Stomach (tissue), 9 donors: Measurements from ENCODE around the gene SORCS2. TPM values are rescaled to one million over a fixed set of nuclear protein-coding genes. Genes with fewer than 3 reads are reported as not detected.

Experiments
- DNase-seq, 2 donors: peaks; one replicate each; pipeline versions ENCODE4 v3.0.0 to v3.0.0-alpha.2; 2013 to 2019
- H3K27ac ChIP-seq, 5 donors: fragments of 200-600 bp in 4 of 5; sonication (generic) in 4 of 5; one replicate each; pipeline ENCODE4 v1.5.1; 2013 to 2019; ENCODE audit warnings: mild to moderate bottlenecking in 1 of 5, moderate library complexity in 1 of 5
- H3K27me3 ChIP-seq, 3 donors: fragments of 200-600 bp; sonication (generic); one replicate each; pipeline ENCODE4 v1.5.1; 2017 to 2019; ENCODE audit warnings: mixed run types in 1 of 3
- H3K36me3 ChIP-seq, 4 donors: fragments of 200-600 bp; sonication (generic); 1 replicate in 3 of 4; 2 replicates in 1 of 4; pipeline ENCODE4 v1.5.1; 2016 to 2019
- H3K4me1 ChIP-seq, 4 donors: fragments of 200-600 bp; sonication (generic); one replicate each; pipeline ENCODE4 v1.5.1; 2016 to 2019
- H3K4me3 ChIP-seq, 4 donors: fragments of 200-600 bp; sonication (generic) in 3 of 4; one replicate each; pipeline ENCODE4 v1.5.1; 2016 to 2019; ENCODE audit warnings: mild to moderate bottlenecking in 1 of 4
- H3K9me3 ChIP-seq, 4 donors: fragments of 200-600 bp; sonication (generic); one replicate each; pipeline ENCODE4 v1.5.1; 2016 to 2019
- CTCF ChIP-seq, 7 experiments: fragments of 450-650 bp in 4 of 7; fragments of 200-600 bp in 3 of 7; sonication (generic) in 3 of 7; IDR thresholded peaks; one replicate each; pipeline ENCODE4 v1.5.1; 2016 to 2019; ENCODE audit warnings: antibody characterized with exemption in 7 of 7, control low read depth in 2 of 7, mild to moderate bottlenecking in 1 of 7
- EP300 ChIP-seq: sonication (generic); formaldehyde crosslinking; IDR thresholded peaks from one replicate; pipeline ENCODE4 v1.6.1; 2017; ENCODE audit warnings: antibody characterized with exemption
- POLR2A ChIP-seq, 4 donors: fragments of 450-650 bp; IDR thresholded peaks; one replicate each; pipeline ENCODE4 v1.6.1; 2016; ENCODE audit warnings: antibody characterized with exemption in 4 of 4, control low read depth in 2 of 4, mild to moderate bottlenecking in 1 of 4, moderate library complexity in 1 of 4
- POLR2AphosphoS5 ChIP-seq, 3 donors: sonication (generic); formaldehyde crosslinking; IDR thresholded peaks; one replicate each; pipeline ENCODE4 v1.6.1; 2016; ENCODE audit warnings: antibody characterized with exemption in 3 of 3
- WGBS, 5 donors: extraction: QIAGEN DNeasy Blood & Tissue Kit in 3 of 5; methylation state at CpG; one replicate each; pipeline versions ENCODE4 v1.1.5 to v1.1.7; 2013 to 2018; 5-methylcytosine and 5-hydroxymethylcytosine counted together
- intact Hi-C: fragments of 100-400 bp; cut with DNase I; formaldehyde crosslinking; loops from one replicate; pipeline ENCODE4 v1.15.1; 2023; ENCODE audit warnings: low total_unique reads
- polyA plus RNA-seq, 3 donors: library from polyadenylated mRNA; stranded (reverse); fragments of 200-250 nt; gene quantifications; one replicate each; pipeline ENCODE4 v1.2.3, GENCODE V29; 2013
- total RNA-seq, 5 donors: library from RNA; depleted of rRNA; stranded (reverse); fragments of >200 nt; gene quantifications; one replicate each; pipeline versions ENCODE4 v1.1.0 to v1.2.3, GENCODE V29; 2014 to 2016
- donor health status: healthy with polysubstance abuse.
- donor health status: Bipolar disorder and iron deficiency.
- donor health status: healthy.

SORCS2 gene
- total and polyA plus RNA-seq, 8 donors = under 0.01 to 13.0 (median 0.50) TPM; not detected in 1

DNA sequence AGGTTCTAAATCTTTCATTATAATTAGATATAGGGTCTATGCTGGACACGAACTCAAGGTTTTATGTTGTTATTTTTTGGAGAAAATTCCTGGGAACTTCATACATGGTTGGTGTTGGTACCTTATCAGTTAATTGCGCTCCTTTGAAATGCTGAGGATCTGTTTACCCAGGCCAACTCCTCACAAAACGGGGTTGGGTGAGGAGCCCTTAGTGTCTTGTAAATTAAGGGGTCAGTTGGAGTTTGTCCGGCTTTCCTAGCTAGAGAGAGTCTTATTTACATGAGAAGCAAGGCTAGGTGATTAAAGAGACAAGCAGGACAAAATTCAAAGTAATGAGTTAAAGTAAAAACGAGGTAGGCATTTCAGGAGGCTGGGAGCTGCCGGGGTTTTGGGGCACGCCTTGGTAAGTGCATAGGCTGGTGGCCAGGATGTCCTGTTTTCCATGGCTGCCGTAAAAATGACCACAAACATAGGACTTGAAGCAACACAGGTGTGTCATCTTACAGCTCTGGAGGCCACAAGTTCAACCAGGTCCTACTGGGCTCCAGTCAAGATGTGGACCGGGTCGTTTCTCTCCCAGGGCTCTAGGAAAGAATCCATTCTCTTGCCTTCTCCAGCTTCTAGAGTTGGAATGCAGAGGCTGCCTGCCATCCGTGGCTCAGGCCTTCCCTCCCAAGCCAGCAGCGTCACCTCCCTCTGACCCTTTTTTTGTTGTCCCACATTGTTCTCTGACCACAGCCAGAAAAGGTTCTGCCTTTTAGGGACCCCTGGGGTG is 222.6 kb downstream of the SORCS2 start:
- H3K9me3 ChIP-seq = peaks cover 0 to 7% (median 0%) of the 10 kb centered on the region in 4 donors
- no peak overlapping the region for H3K27ac ChIP-seq
- intact Hi-C loops = no loop called here
- no peaks in the 10 kb centered on the region for H3K36me3 ChIP-seq
- 41 to 45% (median 42%) methylated on average over 12 of the region's 12 CpGs for WGBS, 5 donors
- peaks cover 0 to 15% (median 5%) of the 10 kb centered on the region in 4 donors for H3K4me1 ChIP-seq
- peaks cover 0 to 23% (median 0%) of the 10 kb centered on the region in 3 donors for H3K27me3 ChIP-seq
- TF ChIP-seq POLR2A (IDR thresholded peaks at IDR 0.05) (no peak), CTCF (IDR thresholded peaks at IDR 0.05) (no peak), POLR2AphosphoS5 (IDR thresholded peaks at IDR 0.05) (no peak), EP300 (no peak)
- DNase-seq = peak in 1 of 2 donors; percentile 2
- H3K4me3 ChIP-seq = no peak overlapping the region

GRCh38 chr4:7415927-7416686 is 223.8 kb downstream of the SORCS2 start:
- Histone ChIP-seq H3K4me3 (no peak overlapping the region), H3K27ac (no peak overlapping the region), H3K9me3 (peaks cover 0 to 7% (median 0%) of the 10 kb centered on the region in 4 donors), H3K27me3 (peaks cover 0 to 23% (median 0%) of the 10 kb centered on the region in 3 donors), H3K4me1 (peaks cover 0 to 11% (median 5%) of the 10 kb centered on the region in 4 donors), H3K36me3 (no peaks in the 10 kb centered on the region)
- intact Hi-C loops = no loop called here
- TF ChIP-seq POLR2AphosphoS5 (IDR thresholded peaks at IDR 0.05) (no peak), POLR2A (IDR thresholded peaks at IDR 0.05) (no peak), EP300 (no peak), CTCF (IDR thresholded peaks at IDR 0.05) (no peak)
- 67 to 80% (median 73%) methylated on average over 16 of the region's 16 CpGs for WGBS, 5 donors
- peak in 1 of 2 donors; percentile 20 for DNase-seq

- peak in 1 of 2 donors; percentile 20 for DNase-seq
- peaks cover 0 to 20% (median 0%) of the 10 kb centered on the region in 3 donors for H3K27me3 ChIP-seq
- peaks cover 0 to 6% (median 3%) of the 10 kb centered on the region in 4 donors for H3K4me1 ChIP-seq
- H3K27ac ChIP-seq = no peak overlapping the region
- TF ChIP-seq POLR2A (IDR thresholded peaks at IDR 0.05) (no peak), EP300 (no peak), POLR2AphosphoS5 (IDR thresholded peaks at IDR 0.05) (no peak), CTCF (IDR thresholded peaks at IDR 0.05) (no peak)
- 82 to 87% (median 85%) methylated on average over 14 of the region's 14 CpGs for WGBS, 5 donors
- H3K36me3 ChIP-seq = no peaks in the 10 kb centered on the region
- H3K9me3 ChIP-seq = peaks cover 0 to 7% (median 0%) of the 10 kb centered on the region in 4 donors
- H3K4me3 ChIP-seq = no peak overlapping the region
- intact Hi-C loops = no loop called here
These were observed 224.6 kb downstream of the SORCS2 start for GRCh38 chr4:7416745-7417432.

- Histone ChIP-seq H3K4me3 (no peak overlapping the region), H3K9me3 (peaks cover 0 to 7% (median 0%) of the 10 kb centered on the region in 4 donors), H3K27me3 (peaks cover 0 to 13% (median 0%) of the 10 kb centered on the region in 3 donors), H3K36me3 (no peaks in the 10 kb centered on the region), H3K4me1 (no peaks in the 10 kb centered on the region), H3K27ac (no peak overlapping the region)
- WGBS, 5 donors = 80 to 89% (median 82%) methylated on average over 9 of the region's 9 CpGs
- intact Hi-C loops = no loop called here
- TF ChIP-seq POLR2A (IDR thresholded peaks at IDR 0.05) (no peak), EP300 (no peak), POLR2AphosphoS5 (IDR thresholded peaks at IDR 0.05) (no peak), CTCF (IDR thresholded peaks at IDR 0.05) (no peak)
- peak in 1 of 2 donors; percentile 8 for DNase-seq
These were observed 225.3 kb downstream of the SORCS2 start for GRCh38 chr4:7417639-7418038.
